Measurements from ENCODE around the gene NKX6-2. TPM values are rescaled to one million over a fixed set of nuclear protein-coding genes. Genes with fewer than 3 reads are reported as not detected.

NKX6-2 gene
- total RNA-seq, 1 donor from 2014 or later: not detected

DNA sequence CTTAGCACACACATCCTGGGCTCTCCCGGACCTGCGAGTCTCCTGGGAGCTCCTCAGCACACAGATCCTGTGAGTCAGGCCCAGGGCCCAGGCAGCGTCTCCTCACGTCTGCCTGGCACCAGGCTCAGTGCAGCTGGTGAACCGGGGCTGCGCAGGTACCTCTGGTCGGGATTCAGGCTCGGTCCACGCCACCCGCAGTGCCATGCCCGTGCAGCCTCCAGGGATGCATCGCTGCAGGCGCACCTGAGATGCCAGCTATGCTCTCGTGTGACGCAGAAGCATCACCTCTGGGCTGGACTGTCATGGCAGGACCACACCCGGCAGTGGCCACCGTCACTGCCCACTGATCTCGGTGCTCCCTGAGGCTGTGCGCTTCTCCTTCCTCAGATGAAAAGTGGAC, 52.0 kb downstream of the NKX6-2 start:
- Mint-ChIP-seq H3K9me3 (ENCODE audit: low read depth) (no peaks in the 10 kb centered on the region), H3K27ac (ENCODE audit: unreplicated experiment) (no peak overlapping the region), H3K4me1 (ENCODE audit: low read depth) (no peaks in the 10 kb centered on the region), H3K27me3 (ENCODE audit: low read depth) (no peaks in the 10 kb centered on the region), H3K36me3 (ENCODE audit: low read depth) (peaks cover 1% of the 10 kb centered on the region), H3K4me3 (ENCODE audit: unreplicated experiment) (no peak overlapping the region)
- no peak for TF ChIP-seq CTCF (IDR thresholded peaks at IDR 0.05)
- no peak for DNase-seq (ENCODE audit: low spot score)

Other genes with a start within 250 kb of the NKX6-2 start
- 29.5 to 40.6 TPM (median 40.1 TPM) in 3 replicates for gene INPP5A, start 248.4 kb downstream of the NKX6-2 start, total RNA-seq
- 0.49 to 0.92 TPM (median 0.89 TPM) in 3 replicates for gene CFAP46, start 156.4 kb upstream of the NKX6-2 start, total RNA-seq

Measured in chondrocyte (in vitro differentiated cells).